K562 (cell line): ENCODE measurements around the gene ORAI2. TPM values are rescaled to one million over a fixed set of nuclear protein-coding genes. Genes with fewer than 3 reads are reported as not detected.

Source experiments
- ATAC-seq: fragments of 200-7000 bp; cut with Tn5 transposase; 3 replicates; pipeline ENCODE4 v1.9.1; 2020; ENCODE audit warnings: moderate library complexity
- BruUV-seq: library from RNA; stranded (reverse); fragments of 400-500 nt; replicated peaks from 2 replicates; lab custom pipeline; 2021; lab: Mats Ljungman, UMichigan
- CTCF ChIA-PET: fragments of 300-600 bp; formaldehyde crosslinking; extraction: SDS; loops from one replicate; lab custom pipeline; 2021; ENCODE audit warnings: low intra/inter-chr PET ratio; lab: Yijun Ruan, JAX
- POLR2A ChIA-PET: fragments of 300-600, 350-650 bp; sonication (Branson Sonifier 250); formaldehyde crosslinking; extraction: SDS; loops from one replicate; lab custom pipeline; 2021; ENCODE audit warnings: antibody characterized with exemption, inconsistent platforms; lab: Yijun Ruan, JAX
- DNase-seq, 4 experiments: peaks; one replicate each; pipeline versions ENCODE4 v3.0.0 to v3.0.0-alpha.2; 2011 to 2018; ENCODE audit warnings: low spot score in 3 of 4, mixed read lengths in 3 of 4; ENCODE audit errors: extremely low read depth in 1 of 4
- FAIRE-seq: peaks from 2 replicates; lab custom pipeline; 2011; peaks lifted over from hg19 to GRCh38; lab: Jason Lieb, UNC
- H2AFZ ChIP-seq: 2 replicates; pipeline ENCODE4 v1.6.0; 2011; ENCODE audit warnings: low read depth, low read length, control low read depth, inconsistent platforms
- H3K27ac ChIP-seq: fragments of 200-600 bp; 3 replicates; pipeline ENCODE4 v1.8.0; 2011; ENCODE audit warnings: low read depth, mild to moderate bottlenecking, control low read depth, inconsistent platforms, low read length, moderate library complexity, mixed read lengths; ENCODE audit errors: extremely low read depth
- H3K27me3 ChIP-seq, 2 experiments: fragments of 300-600 bp in 1 of 2; 2 replicates in 1 of 2; 3 replicates in 1 of 2; pipeline versions ENCODE4 v1.6.0 to v1.8.0; 2011; ENCODE audit warnings: inconsistent platforms in 2 of 2, low read length in 2 of 2, mild to moderate bottlenecking in 1 of 2, mixed read lengths in 1 of 2, moderate library complexity in 1 of 2; ENCODE audit not compliant: control insufficient read depth in 2 of 2, insufficient read depth in 2 of 2
- H3K36me3 ChIP-seq: fragments of 300-600 bp; 3 replicates; pipeline ENCODE4 v1.8.0; 2011; ENCODE audit warnings: mild to moderate bottlenecking, low read length, inconsistent platforms; ENCODE audit not compliant: control insufficient read depth, insufficient read depth
- H3K4me1 ChIP-seq, 2 experiments: fragments of 200-600 bp in 1 of 2; replicated peaks in 1 of 2; 2 replicates in 1 of 2; 3 replicates in 1 of 2; pipeline versions ENCODE4 v1.5.1 to v1.8.0; 2011; ENCODE audit warnings: inconsistent platforms in 2 of 2, low read length in 2 of 2, mild to moderate bottlenecking in 1 of 2, mixed read lengths in 1 of 2, moderate library complexity in 1 of 2; ENCODE audit not compliant: control insufficient read depth in 2 of 2, insufficient read depth in 2 of 2
- H3K4me2 ChIP-seq: 2 replicates; pipeline ENCODE4 v1.6.1; 2011; ENCODE audit warnings: low read length, control low read depth, inconsistent platforms, mixed read lengths; ENCODE audit not compliant: insufficient read depth
- H3K4me3 ChIP-seq: fragments of 200-600 bp; sonication (generic), shearing (Covaris generic); 2 replicates; pipeline ENCODE4 v1.5.1; 2016; ENCODE audit warnings: control low read depth, inconsistent platforms
- H3K79me2 ChIP-seq: fragments of 200-600 bp; 3 replicates; pipeline ENCODE4 v1.8.0; 2011; ENCODE audit warnings: low read length, inconsistent platforms; ENCODE audit not compliant: control insufficient read depth, insufficient read depth
- H3K9ac ChIP-seq, 2 experiments: 2 replicates each; pipeline versions ENCODE4 v1.6.0 to v1.6.1; 2011; ENCODE audit warnings: low read depth in 2 of 2, low read length in 2 of 2, control low read depth in 1 of 2, inconsistent platforms in 1 of 2, mild to moderate bottlenecking in 1 of 2, mixed read lengths in 1 of 2; ENCODE audit not compliant: insufficient read depth in 1 of 2
- H3K9me1 ChIP-seq: one replicate; pipeline ENCODE4 v1.6.0; 2011; ENCODE audit warnings: inconsistent platforms, mild to moderate bottlenecking, low read length, moderate library complexity; ENCODE audit not compliant: control insufficient read depth, insufficient read depth
- H3K9me3 ChIP-seq: replicated peaks from 2 replicates; pipeline ENCODE4 v1.5.1; 2011; ENCODE audit warnings: low read depth, low read length, inconsistent platforms; ENCODE audit not compliant: control insufficient read depth, insufficient read depth
- H4K20me1 ChIP-seq: replicated peaks from 2 replicates; pipeline ENCODE4 v1.6.1; 2011; ENCODE audit warnings: low read length, inconsistent platforms, mixed read lengths; ENCODE audit not compliant: control insufficient read depth, insufficient read depth
- BDP1 ChIP-seq: IDR thresholded peaks from 3 replicates; pipeline ENCODE4 v1.6.1; 2011; ENCODE audit not compliant: insufficient read length, insufficient read depth
- EHMT2 ChIP-seq: fragments of 450-650 bp; IDR thresholded peaks from 2 replicates; pipeline ENCODE4 v1.6.1; 2018; ENCODE audit warnings: antibody characterized with exemption
- SMAD4 ChIP-seq: fragments of 250-450 bp; sonication (Bioruptor Pico); conservative IDR thresholded peaks from 2 replicates; pipeline ENCODE4 v1.8.0; 2021; ENCODE audit warnings: inconsistent platforms, mild to moderate bottlenecking, moderate library complexity
- ZBTB1 ChIP-seq: sonication (generic); formaldehyde crosslinking; IDR thresholded peaks from 2 replicates; pipeline ENCODE4 v1.8.1; 2023; ENCODE audit warnings: missing genetic modification reagents, low read depth, mild to moderate bottlenecking, borderline replicate concordance
- ZNF121 ChIP-seq: sonication (generic); formaldehyde crosslinking; conservative IDR thresholded peaks from 2 replicates; pipeline ENCODE4 v1.8.0; 2022; ENCODE audit warnings: missing genetic modification reagents
- ZNF398 ChIP-seq: fragments of 250-450 bp; sonication (Bioruptor Pico); IDR thresholded peaks from 2 replicates; pipeline ENCODE4 v1.8.0; 2021; ENCODE audit warnings: moderate library complexity, mild to moderate bottlenecking, inconsistent platforms
- WGBS: fragments of 100-300 bp; shearing (Covaris generic); methylation state at CpG from one replicate; pipeline ENCODE4 v1.1.6; 2016; ENCODE audit warnings: low coverage, mixed read lengths; ENCODE audit not compliant: insufficient coverage; ENCODE audit errors: missing lambda C conversion rate; 5-methylcytosine and 5-hydroxymethylcytosine counted together
- in situ Hi-C: fragments of 300-500 bp; cut with MboI; formaldehyde crosslinking; loops from 4 replicates; pipeline ENCODE4 v1.15.0; 2018; ENCODE audit warnings: inconsistent platforms, mixed read lengths
- intact Hi-C: fragments of 100-400 bp; cut with micrococcal nuclease; formaldehyde crosslinking; loops from 2 replicates; pipeline ENCODE4 v1.14.2; 2022
- polyA plus RNA-seq, 8 experiments: library from polyadenylated mRNA; depleted of rRNA in 4 of 8; stranded (reverse) in 5 of 8; unstranded in 3 of 8; fragments of >200 nt; fragmentation: Nextera tagmentation in 2 of 8; fragmentation: Illumina TruSeq in 1 of 8; extraction: Ambion mirVana in 2 of 8; extraction: Trizol in 1 of 8; gene quantifications; 2 replicates each; pipeline versions ENCODE4 v1.2.1 to v1.2.3, GENCODE V29; 2011 to 2014; ENCODE audit warnings: inconsistent platforms in 1 of 8, missing spikeins in 1 of 8
- total RNA-seq, 7 experiments: library from RNA; depleted of rRNA in 6 of 7; stranded (reverse); fragments of >200 nt in 6 of 7; fragmentation: Illumina TruSeq in 2 of 7; extraction: Trizol in 2 of 7; gene quantifications; 2 replicates each; pipeline versions ENCODE4 v1.2.1 to v1.2.3, GENCODE V29; 2011 to 2021; ENCODE audit warnings: low replicate concordance in 1 of 7

ORAI2 gene
- total and polyA plus RNA-seq, 9 of the 15 experiments (the other 6 are each of a cell fraction or from before 2014, with no cell fraction given) = 1.1 to 27.7 (median 9.2) TPM

GRCh38 chr7:102410918-102411317 lies 22.5 kb upstream of the ORAI2 start:
- 96% methylated on average over 5 of the region's 5 CpGs for WGBS
- no peak overlapping the region for H3K4me3 ChIP-seq
- H3K27ac ChIP-seq = no peak overlapping the region
- H3K9me3 ChIP-seq = 0 out of 2 replicates have a peak, but pooled peaks cover 3% of the 10 kb centered on the region
- ATAC-seq (no peak), DNase-seq (no peak), FAIRE-seq (no peak)
- CTCF ChIA-PET = no interaction called here
- no peak overlapping the region for H3K4me2 ChIP-seq
- TF ChIP-seq EHMT2 (no peak), ZNF121 (CRISPR knock-in tag) (peak; percentile 75)
- no peak overlapping the region for H3K9ac ChIP-seq
- peaks cover 94% of the 10 kb centered on the region for H3K36me3 ChIP-seq
- in situ Hi-C loops (no loop called here), intact Hi-C loops (no loop called here)
- H3K4me1 ChIP-seq = peaks cover 0 to 4% of the 10 kb centered on the region in 2 experiments; a peak in 3 of 5 replicates
- H3K79me2 ChIP-seq = peaks cover 9% of the 10 kb centered on the region; the same call in 2 of the 3 replicates
- H3K27me3 ChIP-seq = no peaks in the 10 kb centered on the region
- BruUV-seq = no TSS peak
- H3K9me1 ChIP-seq = no peaks in the 10 kb centered on the region
- POLR2A ChIA-PET = interaction anchor here (0.6 kb wide), 2 partner anchors 52 to 158 kb away, joined by 3 read pairs; no protein-coding TSS in a partner anchor
- H4K20me1 ChIP-seq = peaks cover 9% of the 10 kb centered on the region
- no peak overlapping the region for H2AFZ ChIP-seq

- H3K9ac ChIP-seq = no peak overlapping the region
- FAIRE-seq (peak; percentile 82), ATAC-seq (peak; percentile 85), DNase-seq (peak; percentile 66 to 75 (median 68))
- H3K27ac ChIP-seq = no peak overlapping the region
- CTCF ChIA-PET = interaction anchor here (1.0 to 1.4 kb wide), 2 partner anchors 38 to 53 kb away, joined by 3 to 4 read pairs; partner anchors contain the start of genes ALKBH4 and LRWD1
- 72% methylated on average over 6 of the region's 6 CpGs for WGBS
- no peak overlapping the region for H3K4me3 ChIP-seq
- H3K9me1 ChIP-seq = no peaks in the 10 kb centered on the region
- H4K20me1 ChIP-seq = peaks cover 9% of the 10 kb centered on the region
- in situ Hi-C loops = no loop called here
- intact Hi-C loops = loop anchor here (1.0 kb wide), 1 partner anchor 39 kb away; no protein-coding TSS in a partner anchor
- no TSS peak for BruUV-seq
- H3K79me2 ChIP-seq = peaks cover 9% of the 10 kb centered on the region; the same call in 2 of the 3 replicates
- peaks cover 0 to 4% of the 10 kb centered on the region in 2 experiments; a peak in 3 of 5 replicates for H3K4me1 ChIP-seq
- no peak overlapping the region for H3K4me2 ChIP-seq
- peaks cover 89% of the 10 kb centered on the region for H3K36me3 ChIP-seq
- POLR2A ChIA-PET = interaction anchor here (0.8 to 1.2 kb wide), 2 partner anchors 8 to 58 kb away, joined by 3 to 8 read pairs; no protein-coding TSS in a partner anchor
- no peak overlapping the region for H2AFZ ChIP-seq
- H3K27me3 ChIP-seq = no peaks in the 10 kb centered on the region
- H3K9me3 ChIP-seq = 0 out of 2 replicates have a peak, but pooled peaks cover 3% of the 10 kb centered on the region
- TF ChIP-seq SMAD4 (CRISPR knock-in tag) (no peak), ZNF398 (CRISPR knock-in tag) (no peak), BDP1 (no peak), ZBTB1 (CRISPR knock-in tag) (no peak)
These were observed 20.8 kb upstream of the ORAI2 start for GRCh38 chr7:102412548-102412947.
